ENCODE data around the gene AKIRIN1.

AKIRIN1 gene

DNA sequence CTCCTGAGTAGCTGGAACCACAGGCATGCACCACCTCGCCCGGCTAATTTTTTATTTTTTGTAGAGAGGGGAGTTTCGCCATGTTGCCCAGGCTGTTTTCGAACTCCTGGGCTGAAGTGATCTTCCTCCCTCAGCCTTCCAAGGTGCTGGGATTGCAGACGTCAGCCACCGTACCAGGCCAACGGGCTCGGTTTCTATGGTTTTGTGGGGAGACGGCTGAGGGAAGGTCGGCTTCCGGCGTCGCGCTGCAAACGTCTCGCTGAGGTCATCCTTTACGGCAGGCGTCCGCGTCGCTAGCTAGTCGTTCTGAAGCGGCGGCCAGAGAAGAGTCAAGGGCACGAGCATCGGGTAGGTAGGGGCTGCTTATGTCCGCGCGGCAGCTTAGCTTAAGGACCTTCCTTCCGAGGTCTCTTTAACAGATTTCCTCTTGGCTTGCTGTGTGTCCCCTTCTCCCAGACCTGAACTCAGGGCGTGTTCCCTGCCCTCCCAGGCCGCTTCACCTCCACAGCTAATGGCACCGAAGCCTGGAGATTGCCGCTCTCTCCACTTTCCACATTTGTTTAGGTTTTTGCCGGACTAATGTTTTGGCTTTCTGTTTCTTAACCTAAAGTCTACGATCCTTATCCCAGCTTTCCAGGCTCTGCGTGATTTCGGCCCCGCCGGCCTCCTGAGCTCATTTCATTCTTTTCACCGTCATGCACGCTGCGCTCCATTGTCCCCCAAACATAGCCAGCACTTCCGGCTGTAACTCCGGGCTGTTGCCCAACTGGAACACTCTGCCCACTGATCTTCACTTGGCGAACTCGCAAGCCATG lies 35.2 kb downstream of the AKIRIN1 start, which contains the start of gene NDUFS5:
Gene NDUFS5, plus strand, starts transcription at position 300 of the 815 bp plus-strand sequence. CDS start 2,375 bp downstream, outside the sequence.
- TF ChIP-seq POLR2AphosphoS5 (IDR thresholded peaks at IDR 0.05; ENCODE audit: low read depth, low read length) (peak; percentile 93), TAF1 (IDR thresholded peaks at IDR 0.05; ENCODE audit: borderline replicate concordance, low read depth, low read length) (peak; percentile 93), POLR2A (IDR thresholded peaks at IDR 0.05; ENCODE audit: low read depth, low read length) (peak; percentile 96)
- DNase-seq (ENCODE audit: insufficient read length) (peak; percentile 68), FAIRE-seq (peak; percentile 96)

DNA sequence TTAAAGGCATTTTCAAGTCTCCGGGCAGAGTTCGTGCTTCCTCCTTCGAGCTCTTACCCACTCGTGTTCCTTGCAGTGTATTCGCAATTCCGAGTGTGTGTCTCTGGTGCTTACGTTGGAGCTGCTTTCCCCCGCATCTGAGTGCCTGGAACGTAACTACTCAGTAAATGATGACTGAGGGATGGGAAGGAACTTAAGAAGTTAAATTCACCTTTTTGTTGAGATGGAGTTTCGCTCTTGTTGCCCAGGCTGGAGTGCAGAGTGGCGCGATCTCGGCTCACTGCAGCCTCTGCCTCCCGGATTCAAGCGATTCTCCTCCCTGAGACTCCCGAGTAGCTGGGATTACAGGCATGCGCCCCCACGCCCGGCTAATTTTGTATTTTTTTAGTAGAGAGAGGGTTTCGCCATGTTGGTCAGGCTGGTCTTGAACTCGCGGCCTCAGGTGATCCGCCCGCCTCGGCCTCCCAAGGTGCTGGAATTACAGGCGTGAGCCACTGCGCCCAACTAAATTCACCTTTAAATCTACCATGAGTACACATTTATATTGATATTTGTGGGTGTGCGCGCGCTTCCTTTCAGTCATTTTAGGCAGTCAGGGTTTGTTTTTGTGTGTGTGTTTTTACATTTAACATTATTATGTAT lies 35.9 kb downstream of the AKIRIN1 start:
- FAIRE-seq (no peak), DNase-seq (ENCODE audit: insufficient read length) (no peak)

DNA sequence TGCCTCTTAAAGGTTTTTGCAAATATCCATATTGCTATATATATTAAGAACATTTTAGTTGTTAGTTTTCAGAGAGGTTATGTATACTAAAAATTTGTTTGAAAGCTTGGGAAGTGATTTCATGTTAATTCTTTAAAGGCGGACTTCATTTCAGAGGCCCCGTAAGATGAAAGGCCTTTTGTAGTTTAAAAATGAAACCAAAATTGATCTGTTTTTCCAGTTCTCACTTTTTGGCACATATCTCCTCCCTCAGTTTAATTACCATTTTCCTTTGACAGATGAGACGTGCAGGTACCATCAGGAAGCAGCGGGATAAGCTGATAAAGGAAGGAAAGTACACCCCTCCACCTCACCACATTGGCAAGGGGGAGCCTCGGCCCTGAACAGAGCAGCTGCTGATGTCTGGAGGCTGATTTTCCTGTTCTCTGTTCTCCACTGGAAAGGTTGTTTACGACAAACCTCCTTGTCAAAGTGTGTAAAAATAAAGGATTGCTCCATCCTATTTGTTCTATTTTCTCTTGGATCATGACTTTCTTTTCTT lies 43.1 kb downstream of the AKIRIN1 start:
- no peak for TF ChIP-seq POLR2AphosphoS5 (IDR thresholded peaks at IDR 0.05; ENCODE audit: low read depth, low read length)
- no peak for DNase-seq (ENCODE audit: insufficient read length)
- no peak for FAIRE-seq

More for the DNA sequence above, 35.9 kb downstream of the AKIRIN1 start:
- TF ChIP-seq TAF1 (IDR thresholded peaks at IDR 0.05; ENCODE audit: borderline replicate concordance, low read depth, low read length), result no peak
- TF ChIP-seq POLR2AphosphoS5 (IDR thresholded peaks at IDR 0.05; ENCODE audit: low read depth, low read length), result no peak
- no peak for TF ChIP-seq POLR2A (IDR thresholded peaks at IDR 0.05; ENCODE audit: low read depth, low read length)

DNA sequence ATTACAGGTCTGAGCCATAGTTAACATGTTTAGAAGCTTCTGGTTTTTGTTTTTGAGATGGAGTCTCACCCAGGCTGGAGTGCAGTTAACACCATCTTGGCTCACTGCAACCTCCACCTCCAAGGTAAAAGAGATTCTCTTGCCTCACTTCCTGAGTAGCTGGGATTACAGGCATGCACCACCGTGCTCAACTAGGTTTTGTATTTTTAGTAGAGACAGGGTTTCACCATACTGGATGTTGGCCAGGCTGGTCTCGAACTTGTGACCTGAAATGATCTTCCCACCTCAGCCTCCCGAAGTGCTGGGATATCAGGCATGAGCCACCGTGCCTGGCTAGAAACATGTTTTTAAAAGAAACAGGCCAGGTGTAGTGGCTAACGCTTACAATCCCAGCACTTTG lies 45.6 kb downstream of the AKIRIN1 start:
- DNase-seq (ENCODE audit: insufficient read length) (no peak), FAIRE-seq (no peak)
- TF ChIP-seq POLR2AphosphoS5 (IDR thresholded peaks at IDR 0.05; ENCODE audit: low read depth, low read length) (no peak), POLR2A (IDR thresholded peaks at IDR 0.05; ENCODE audit: low read depth, low read length) (no peak), TAF1 (IDR thresholded peaks at IDR 0.05; ENCODE audit: borderline replicate concordance, low read depth, low read length) (no peak)

DNA sequence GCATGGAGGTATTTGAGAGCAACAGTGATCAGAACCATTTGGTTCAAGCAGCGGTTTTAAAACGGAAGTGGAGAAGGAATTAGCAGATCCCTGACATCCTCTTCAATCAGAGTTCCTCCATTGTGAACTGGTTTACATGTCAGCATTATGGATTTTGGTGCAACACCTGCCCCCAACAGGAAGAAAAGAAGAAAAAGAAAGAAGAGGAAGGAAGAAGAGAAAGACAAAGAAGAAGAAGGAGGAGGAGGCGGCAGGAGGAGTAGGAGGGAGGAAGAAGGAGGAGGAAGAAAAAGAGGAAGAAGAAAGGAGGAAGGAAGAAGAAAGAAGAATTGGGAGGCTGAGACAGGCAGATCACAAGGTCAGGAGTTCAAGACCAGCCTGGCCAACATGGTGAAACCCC lies 52.4 kb downstream of the AKIRIN1 start:
- TF ChIP-seq TAF1 (IDR thresholded peaks at IDR 0.05; ENCODE audit: borderline replicate concordance, low read depth, low read length) (no peak), POLR2A (IDR thresholded peaks at IDR 0.05; ENCODE audit: low read depth, low read length) (no peak), POLR2AphosphoS5 (IDR thresholded peaks at IDR 0.05; ENCODE audit: low read depth, low read length) (no peak)
- FAIRE-seq, result no peak
- no peak for DNase-seq (ENCODE audit: insufficient read length)

DNA sequence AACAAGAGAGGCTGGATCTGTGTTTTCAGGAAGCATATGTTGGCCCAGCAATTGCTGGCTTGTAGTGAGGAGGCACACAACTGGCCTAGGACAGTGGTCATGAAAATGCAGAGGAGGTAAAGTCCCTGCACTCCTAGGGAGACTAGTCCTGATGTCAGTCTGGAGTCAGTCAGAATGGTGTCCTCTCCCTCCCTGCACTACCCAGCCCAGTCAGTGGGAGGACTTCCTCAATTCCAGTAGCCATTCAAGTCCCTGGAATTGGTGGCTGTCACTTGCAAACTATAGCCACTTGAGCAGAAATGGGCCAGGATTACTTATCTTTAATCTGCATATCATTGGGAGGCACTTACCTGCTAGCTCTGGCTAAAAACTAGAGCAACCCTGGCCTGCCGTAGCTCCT lies 53.7 kb downstream of the AKIRIN1 start:
- no peak for DNase-seq (ENCODE audit: insufficient read length)
- no peak for FAIRE-seq
- TF ChIP-seq TAF1 (IDR thresholded peaks at IDR 0.05; ENCODE audit: borderline replicate concordance, low read depth, low read length), result no peak
- TF ChIP-seq POLR2AphosphoS5 (IDR thresholded peaks at IDR 0.05; ENCODE audit: low read depth, low read length), result no peak

DNA sequence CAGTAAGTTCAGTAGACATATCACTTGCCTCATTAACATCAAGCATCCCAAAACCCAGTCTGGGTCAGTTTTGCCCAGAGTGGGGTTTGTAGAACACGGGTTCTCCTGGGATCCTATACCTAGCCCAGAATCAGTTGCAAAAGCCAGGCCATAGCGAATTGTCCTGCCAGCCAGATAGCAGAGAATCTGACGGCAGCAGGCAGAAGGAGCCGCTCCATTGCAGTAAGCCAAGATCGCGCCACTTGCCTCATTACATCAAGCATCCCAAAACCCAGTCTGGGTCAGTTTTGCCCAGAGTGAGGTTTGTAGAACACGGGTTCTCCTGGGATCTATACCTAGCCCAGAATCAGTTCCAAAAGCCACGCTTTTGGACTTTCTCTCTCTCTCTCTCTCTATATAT lies 54.2 kb downstream of the AKIRIN1 start:
- TF ChIP-seq TAF1 (IDR thresholded peaks at IDR 0.05; ENCODE audit: borderline replicate concordance, low read depth, low read length) (no peak), POLR2A (IDR thresholded peaks at IDR 0.05; ENCODE audit: low read depth, low read length) (no peak), POLR2AphosphoS5 (IDR thresholded peaks at IDR 0.05; ENCODE audit: low read depth, low read length) (no peak)
- DNase-seq (ENCODE audit: insufficient read length) (no peak), FAIRE-seq (no peak)

DNA sequence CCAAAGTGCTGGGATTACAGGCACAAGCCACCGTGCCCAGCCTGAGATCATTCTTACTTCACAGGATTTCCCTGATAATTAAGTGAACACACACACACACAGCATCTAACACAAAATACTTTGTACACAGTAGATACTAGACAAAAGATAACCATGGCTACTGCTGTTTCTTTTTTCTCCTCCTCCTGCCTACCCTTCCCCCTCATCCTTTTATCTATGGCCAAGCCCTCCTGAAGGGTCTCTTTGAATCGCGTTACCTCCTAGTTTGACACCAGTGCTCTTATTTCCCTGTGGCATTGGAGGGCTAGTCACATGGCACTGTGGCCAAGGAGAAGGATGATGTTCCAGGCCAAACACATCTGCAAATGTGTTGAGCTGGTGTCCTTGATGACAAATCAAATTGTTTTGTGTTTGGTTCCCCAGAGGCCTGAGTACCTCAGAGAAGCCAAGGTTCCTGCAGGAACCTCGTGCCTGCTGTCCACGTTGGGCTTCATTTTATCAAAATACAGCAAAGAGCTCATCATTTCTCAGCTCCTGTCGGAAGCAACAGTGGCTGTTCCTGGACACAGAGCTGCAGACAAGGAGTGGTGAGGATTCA lies 55.6 kb downstream of the AKIRIN1 start:
- FAIRE-seq, result no peak
- no peak for TF ChIP-seq POLR2AphosphoS5 (IDR thresholded peaks at IDR 0.05; ENCODE audit: low read depth, low read length)
- no peak for TF ChIP-seq TAF1 (IDR thresholded peaks at IDR 0.05; ENCODE audit: borderline replicate concordance, low read depth, low read length)
- TF ChIP-seq POLR2A (IDR thresholded peaks at IDR 0.05; ENCODE audit: low read depth, low read length), result no peak

DNA sequence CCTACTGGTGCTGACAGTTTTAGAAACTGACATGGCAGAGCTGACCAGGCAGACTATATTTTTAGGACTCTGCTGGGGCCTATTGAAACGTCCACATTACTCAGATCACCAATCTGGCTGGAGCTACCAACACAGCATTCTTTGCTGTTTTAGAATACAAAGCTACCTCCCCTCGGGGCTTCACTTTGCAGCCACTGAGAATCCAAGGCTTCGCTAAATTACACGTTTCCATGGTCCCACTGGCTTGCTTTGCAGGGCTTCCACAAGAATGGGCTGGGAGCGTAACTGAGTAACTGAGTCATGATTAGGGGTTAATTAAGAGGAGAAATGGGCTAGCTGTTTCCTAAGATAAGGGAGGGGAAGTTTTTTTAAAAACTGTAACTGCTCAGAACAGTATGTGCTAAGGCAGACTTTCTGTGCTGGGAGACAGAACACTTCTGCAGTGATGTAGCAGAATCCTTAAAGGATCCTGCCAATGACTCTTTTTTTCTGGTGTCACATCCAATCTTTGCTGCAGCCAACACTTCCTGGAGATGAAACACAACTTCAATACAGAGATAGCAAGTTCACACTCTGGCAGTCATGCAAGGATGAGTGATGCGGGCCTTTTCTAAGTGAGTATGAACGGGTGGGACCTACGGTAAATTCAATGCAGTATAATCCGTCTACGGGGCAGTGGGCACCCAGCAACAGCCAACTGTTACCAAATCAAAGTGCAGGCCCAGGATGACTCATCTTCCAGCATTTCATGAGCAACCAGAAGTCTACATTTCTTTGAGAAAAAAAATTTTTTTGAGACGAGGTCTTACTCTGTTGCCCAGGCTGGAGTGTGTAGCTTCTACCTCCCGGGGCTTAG lies 56.5 kb downstream of the AKIRIN1 start:
- FAIRE-seq, result no peak
- no peak for DNase-seq (ENCODE audit: insufficient read length)
- TF ChIP-seq POLR2A (IDR thresholded peaks at IDR 0.05; ENCODE audit: low read depth, low read length) (no peak), POLR2AphosphoS5 (IDR thresholded peaks at IDR 0.05; ENCODE audit: low read depth, low read length) (no peak), TAF1 (IDR thresholded peaks at IDR 0.05; ENCODE audit: borderline replicate concordance, low read depth, low read length) (no peak)

More for the DNA sequence above, 55.6 kb downstream of the AKIRIN1 start:
- DNase-seq (ENCODE audit: insufficient read length), result no peak

DNA sequence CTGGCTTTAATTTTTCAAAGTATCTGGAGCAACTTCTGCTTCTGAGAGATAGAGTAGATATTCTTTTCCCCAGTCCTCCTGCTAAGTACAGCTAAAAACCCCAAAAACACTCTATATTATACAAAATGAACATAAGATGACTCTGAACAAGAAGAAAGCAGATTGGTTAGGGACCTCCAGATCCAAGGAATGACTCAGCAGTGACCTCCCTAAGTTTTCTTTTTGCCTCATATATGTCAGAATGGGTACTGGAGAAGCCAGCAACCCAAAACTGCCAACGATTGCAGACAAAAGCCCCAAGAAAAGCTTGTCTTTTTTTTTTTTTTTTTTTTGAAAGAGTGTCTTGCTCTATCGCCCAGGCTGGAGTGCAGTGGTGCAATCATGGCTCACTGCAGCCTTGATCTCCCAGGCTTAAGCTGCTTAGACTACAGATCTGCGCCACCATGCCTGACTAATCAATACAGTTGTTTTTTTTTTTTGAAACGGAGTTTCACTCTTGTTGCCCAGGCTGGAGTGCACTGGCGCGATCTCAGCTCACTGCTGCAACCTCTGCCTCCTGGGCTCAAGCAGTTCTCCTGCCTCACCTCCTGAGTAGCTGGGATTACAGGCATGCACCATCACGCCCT lies 57.8 kb downstream of the AKIRIN1 start:
- FAIRE-seq (no peak), DNase-seq (ENCODE audit: insufficient read length) (no peak)
- TF ChIP-seq POLR2A (IDR thresholded peaks at IDR 0.05; ENCODE audit: low read depth, low read length) (no peak), POLR2AphosphoS5 (IDR thresholded peaks at IDR 0.05; ENCODE audit: low read depth, low read length) (no peak), TAF1 (IDR thresholded peaks at IDR 0.05; ENCODE audit: borderline replicate concordance, low read depth, low read length) (no peak)

Measured in GM12892 (cell line).